Raji (cell line): ENCODE data around the gene IGSF21.

Source experiments
- POLR2A ChIP-seq: IDR thresholded peaks from 2 replicates; pipeline ENCODE4 v1.6.1; 2011; ENCODE audit warnings: low read depth, low read length, control low read depth; ENCODE audit not compliant: insufficient read depth

The IGSF21 gene

GRCh38 chr1:18166929-18167328, 59.3 kb downstream of the IGSF21 start:
- TF ChIP-seq POLR2A: no peak

GRCh38 chr1:18170444-18170843, 62.8 kb downstream of the IGSF21 start:
- no peak for TF ChIP-seq POLR2A

- TF ChIP-seq POLR2A: no peak
Observed at GRCh38 chr1:18174037-18174436, 66.4 kb downstream of the IGSF21 start.

GRCh38 chr1:18175051-18175450, 67.5 kb downstream of the IGSF21 start:
- no peak for TF ChIP-seq POLR2A

- TF ChIP-seq POLR2A: no peak
Observed at GRCh38 chr1:18175530-18176377, 68.2 kb downstream of the IGSF21 start.

GRCh38 chr1:18176619-18177018, 69.0 kb downstream of the IGSF21 start:
- TF ChIP-seq POLR2A: no peak

- no peak for TF ChIP-seq POLR2A
Observed at GRCh38 chr1:18178111-18178510, 70.5 kb downstream of the IGSF21 start.

- no peak for TF ChIP-seq POLR2A
Observed at GRCh38 chr1:18179009-18179408, 71.4 kb downstream of the IGSF21 start.

GRCh38 chr1:18182398-18183160, 75.0 kb downstream of the IGSF21 start:
- TF ChIP-seq POLR2A: no peak

- TF ChIP-seq POLR2A: no peak
Observed at GRCh38 chr1:18183533-18183932, 75.9 kb downstream of the IGSF21 start.

- TF ChIP-seq POLR2A: no peak
Observed at GRCh38 chr1:18187054-18187453, 79.5 kb downstream of the IGSF21 start.

- TF ChIP-seq POLR2A: no peak
Observed at GRCh38 chr1:18188820-18189517, 81.4 kb downstream of the IGSF21 start.

GRCh38 chr1:18190598-18190997, 83.0 kb downstream of the IGSF21 start:
- no peak for TF ChIP-seq POLR2A

GRCh38 chr1:18191037-18191436, 83.4 kb downstream of the IGSF21 start:
- TF ChIP-seq POLR2A: no peak

- no peak for TF ChIP-seq POLR2A
Observed at GRCh38 chr1:18191481-18192155, 84.0 kb downstream of the IGSF21 start.
